Heart right ventricle (tissue), 16 donors: ENCODE data around the gene TMEM130. TPM values are rescaled to one million over a fixed set of nuclear protein-coding genes. Genes with fewer than 3 reads are reported as not detected.

Source experiments
- ATAC-seq, 8 donors: fragments of 200-7000 bp; cut with Tn5 transposase; one replicate each; pipeline ENCODE4 v1.9.1; 2020; ENCODE audit warnings: mild to moderate bottlenecking in 8 of 8, moderate library complexity in 8 of 8, moderate number of reproducible peaks in 1 of 8
- DNase-seq, 2 donors: peaks; one replicate each; pipeline ENCODE4 v3.0.0-alpha.2; 2020
- H3K27ac ChIP-seq, 10 donors: fragments of 200-600 bp; sonication (generic) in 2 of 10; one replicate each; pipeline versions ENCODE4 v1.5.0 to v1.8.0; 2020 to 2022; ENCODE audit warnings: mild to moderate bottlenecking in 3 of 10
- H3K27me3 ChIP-seq, 7 donors: fragments of 200-600 bp; one replicate each; pipeline ENCODE4 v1.8.0; 2021 to 2022; ENCODE audit warnings: mild to moderate bottlenecking in 2 of 7
- H3K36me3 ChIP-seq, 9 donors: fragments of 200-600 bp; sonication (generic) in 1 of 9; one replicate each; pipeline versions ENCODE4 v1.5.0 to v1.8.0; 2020 to 2022; ENCODE audit warnings: mild to moderate bottlenecking in 2 of 9
- H3K4me1 ChIP-seq, 9 donors: fragments of 200-600 bp; sonication (generic) in 1 of 9; one replicate each; pipeline versions ENCODE4 v1.5.0 to v1.8.0; 2020 to 2022; ENCODE audit warnings: mild to moderate bottlenecking in 4 of 9
- H3K4me3 ChIP-seq, 10 donors: fragments of 200-600 bp; sonication (generic) in 2 of 10; one replicate each; pipeline versions ENCODE4 v1.5.0 to v1.8.0; 2020 to 2022; ENCODE audit warnings: mild to moderate bottlenecking in 7 of 10, moderate library complexity in 2 of 10
- H3K9me3 ChIP-seq, 11 donors: fragments of 200-600 bp in 10 of 11; sonication (generic) in 2 of 11; one replicate each; pipeline versions ENCODE4 v1.5.0 to v1.8.0; 2013 to 2022; ENCODE audit warnings: mild to moderate bottlenecking in 2 of 11, control low read depth in 1 of 11, moderate library complexity in 1 of 11
- WGBS, 2 donors: extraction: QIAGEN DNeasy Blood & Tissue Kit; methylation state at CpG; one replicate each; pipeline ENCODE4 v1.1.7; 2013; ENCODE audit warnings: inconsistent platforms in 1 of 2; 5-methylcytosine and 5-hydroxymethylcytosine counted together
- intact Hi-C, 10 donors: fragments of 100-400 bp; cut with DNase I; formaldehyde crosslinking; loops; one replicate each; pipeline versions ENCODE4 v1.11.1 to v1.14.2; 2022
- polyA plus RNA-seq, 2 donors: library from polyadenylated mRNA; stranded (reverse); fragments of 200-250 nt; gene quantifications; one replicate each; pipeline ENCODE4 v1.2.3, GENCODE V29; 2013
- total RNA-seq, 10 donors: library from RNA; stranded (reverse); fragmentation: NEBNext Ultra II Directional in 3 of 10; extraction: Animal tissue kit (Norgen Biotek cat#: 25700) in 3 of 10; gene quantifications; one replicate each; pipeline versions ENCODE4 v1.2.1 to v1.2.4, GENCODE V29; 2021 to 2023
- TF ChIP-seq, protein P1 (sequence below), 9 donors: fragments of 200-600 bp; sonication (generic) in 2 of 9; IDR thresholded peaks; one replicate each; pipeline versions ENCODE4 v1.5.0 to v1.8.0; 2021 to 2022; ENCODE audit warnings: antibody characterized with exemption in 9 of 9, mild to moderate bottlenecking in 5 of 9, moderate library complexity in 1 of 9
- donor health status: Arrhythmogenic right ventricular cardiomyopathy.
- donor health status: ischemic (EF 13 %, LVEDD 7.1; RV severe dilation, severe dysfunction).
- donor health status: healthy with polysubstance abuse.
- donor health status: DM: no; HTN: yes; CAD: no.
- donor health status: DM: no; HTN: no; CAD: no.
- donor health status: ischemic (EF 25% LVEDD 6.9; RV normal size, moderate dysfunction).
- donor health status: ischemic (EF 25% LVEDD 5.7; RV mildly dilated, moderate dysfunction).
- donor health status: healthy.
- donor health status: DM: yes; HTN: yes; CAD: no.
- donor health status: Ischemic cardiomyopathy.
- donor health status: ischemic (EF 35%, LVEDD 5.7; RV mildly dilated, moderate dysfunction).
- donor health status: nonischemic (EF 11% LVEDD 7.7; RV severe dilation, severe dysfunction).
- donor health status: DM: yes; HTN: yes; CAD: no.
- donor health status: PGD.
- donor health status: ischemic (EF 29% LVEDD 5.4; RV normal size, mild dysfunction).
- donor health status: nonischemic (EF 23%, LVEDD 6.1; RV moderate dilation, normal function).

The TMEM130 gene
- total and polyA plus RNA-seq, 12 donors, result 0.12 to 1.5 (median 0.25) TPM; not detected in 8

DNA sequence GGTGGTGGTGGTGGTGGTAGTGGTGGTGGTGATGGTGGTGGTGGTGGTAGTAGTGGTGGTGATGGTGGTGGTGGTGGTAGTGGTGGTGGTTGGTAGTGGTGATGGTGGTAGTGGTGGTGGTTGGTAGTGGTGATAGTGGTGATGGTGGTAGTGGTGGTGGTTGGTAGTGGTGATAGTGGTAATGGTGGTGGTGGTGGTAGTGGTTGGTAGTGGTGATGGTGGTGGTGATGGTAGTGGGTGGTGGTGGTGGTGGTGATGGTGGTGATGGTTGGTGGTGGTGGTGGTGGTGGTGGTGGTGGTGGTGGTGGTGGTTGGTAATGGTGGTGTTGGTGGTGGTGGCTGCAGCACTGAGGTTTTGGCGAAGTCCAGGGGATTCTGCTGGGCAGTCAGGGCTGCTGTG lies 58.5 kb downstream of the TMEM130 start:
- 85 to 89% methylated on average over 1 of the region's 1 CpG for WGBS, 2 donors
- TF ChIP-seq, protein P1, sequence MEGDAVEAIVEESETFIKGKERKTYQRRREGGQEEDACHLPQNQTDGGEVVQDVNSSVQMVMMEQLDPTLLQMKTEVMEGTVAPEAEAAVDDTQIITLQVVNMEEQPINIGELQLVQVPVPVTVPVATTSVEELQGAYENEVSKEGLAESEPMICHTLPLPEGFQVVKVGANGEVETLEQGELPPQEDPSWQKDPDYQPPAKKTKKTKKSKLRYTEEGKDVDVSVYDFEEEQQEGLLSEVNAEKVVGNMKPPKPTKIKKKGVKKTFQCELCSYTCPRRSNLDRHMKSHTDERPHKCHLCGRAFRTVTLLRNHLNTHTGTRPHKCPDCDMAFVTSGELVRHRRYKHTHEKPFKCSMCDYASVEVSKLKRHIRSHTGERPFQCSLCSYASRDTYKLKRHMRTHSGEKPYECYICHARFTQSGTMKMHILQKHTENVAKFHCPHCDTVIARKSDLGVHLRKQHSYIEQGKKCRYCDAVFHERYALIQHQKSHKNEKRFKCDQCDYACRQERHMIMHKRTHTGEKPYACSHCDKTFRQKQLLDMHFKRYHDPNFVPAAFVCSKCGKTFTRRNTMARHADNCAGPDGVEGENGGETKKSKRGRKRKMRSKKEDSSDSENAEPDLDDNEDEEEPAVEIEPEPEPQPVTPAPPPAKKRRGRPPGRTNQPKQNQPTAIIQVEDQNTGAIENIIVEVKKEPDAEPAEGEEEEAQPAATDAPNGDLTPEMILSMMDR (IDR thresholded peaks at IDR 0.05), result no peak
- DNase-seq, result no peak
- H3K9me3 ChIP-seq, result peaks cover 0 to 8% (median 0%) of the 10 kb centered on the region in 11 donors
- H3K4me3 ChIP-seq, result no peak overlapping the region
- intact Hi-C loops, result no loop called here
- H3K4me1 ChIP-seq, result peaks cover 0 to 8% (median 0%) of the 10 kb centered on the region in 9 donors
- no peak overlapping the region for H3K27ac ChIP-seq
- no peak for ATAC-seq
- peaks cover 0 to 5% (median 0%) of the 10 kb centered on the region in 7 donors for H3K27me3 ChIP-seq
- H3K36me3 ChIP-seq, result no peaks in the 10 kb centered on the region

- Histone ChIP-seq H3K9me3 (peaks cover 0 to 8% (median 0%) of the 10 kb centered on the region in 11 donors), H3K27me3 (peaks cover 0 to 10% (median 0%) of the 10 kb centered on the region in 7 donors), H3K27ac (no peak overlapping the region), H3K4me3 (no peak overlapping the region), H3K4me1 (no peaks in the 10 kb centered on the region), H3K36me3 (no peaks in the 10 kb centered on the region)
- TF ChIP-seq, protein P1 (IDR thresholded peaks at IDR 0.05), result no peak
- ATAC-seq (no peak), DNase-seq (no peak)
- intact Hi-C loops, result no loop called here
- WGBS, 2 donors, result 54 to 64% methylated on average over 9 of the region's 9 CpGs
Measured at GRCh38 chr7:98810153-98810802, 59.5 kb downstream of the TMEM130 start.

GRCh38 chr7:98808751-98809460 lies 60.9 kb downstream of the TMEM130 start:
- H3K36me3 ChIP-seq, result no peaks in the 10 kb centered on the region
- H3K4me1 ChIP-seq, result no peaks in the 10 kb centered on the region
- no peak overlapping the region for H3K27ac ChIP-seq
- no peak overlapping the region for H3K4me3 ChIP-seq
- no peak for ATAC-seq
- H3K9me3 ChIP-seq, result peaks cover 0 to 8% (median 0%) of the 10 kb centered on the region in 11 donors
- intact Hi-C loops, result no loop called here
- no peak for DNase-seq
- peaks cover 0 to 13% (median 0%) of the 10 kb centered on the region in 7 donors for H3K27me3 ChIP-seq
- 79 to 87% methylated on average over 7 of the region's 7 CpGs for WGBS, 2 donors
- TF ChIP-seq, protein P1 (IDR thresholded peaks at IDR 0.05), result no peak

DNA sequence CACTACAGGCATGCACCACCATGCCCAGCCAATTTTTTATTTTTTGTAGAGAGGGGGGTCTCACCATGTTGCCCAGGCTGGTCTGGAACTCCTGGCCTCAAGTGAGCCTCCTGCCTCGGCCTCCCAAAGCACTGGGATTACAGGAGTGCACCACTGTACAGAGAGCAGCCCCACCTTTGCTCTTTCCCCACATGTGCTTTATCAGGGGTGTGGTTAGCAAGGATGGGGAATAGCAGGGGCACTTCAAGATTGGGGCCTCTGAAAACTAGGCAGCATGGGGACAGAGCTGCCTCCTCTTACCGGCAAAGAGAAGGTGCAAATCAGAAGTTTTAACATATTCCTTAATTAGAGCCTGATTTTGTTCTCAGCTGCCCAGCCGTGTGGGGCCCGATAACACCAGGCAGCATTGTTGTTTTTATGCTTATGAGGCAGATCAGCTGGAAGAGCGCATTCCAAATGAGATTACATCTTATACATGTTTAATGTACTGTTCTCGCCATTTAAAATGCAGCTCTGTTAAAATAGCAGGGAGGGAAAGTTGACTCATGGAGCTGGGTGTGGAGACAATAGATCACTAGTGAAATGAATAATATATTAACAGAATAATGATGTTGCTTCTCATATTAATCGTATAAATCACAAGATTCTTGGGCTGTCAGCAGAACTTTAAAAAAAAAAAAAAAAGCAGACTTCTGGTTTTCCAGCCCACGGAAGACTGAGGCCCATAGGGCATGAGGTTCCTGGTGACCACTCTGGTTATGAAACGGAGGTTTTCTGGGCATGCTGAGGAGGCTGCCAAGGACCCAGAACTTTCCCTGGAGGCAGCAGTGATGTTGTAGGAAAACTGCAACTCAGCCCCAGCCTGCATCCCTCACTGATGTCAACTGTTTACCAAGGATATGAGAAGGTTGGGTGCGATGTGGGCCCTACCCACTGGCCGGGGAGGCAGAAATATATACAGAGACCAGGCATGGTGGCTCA lies 62.5 kb downstream of the TMEM130 start:
- 68 to 71% methylated on average over 11 of the region's 11 CpGs for WGBS, 2 donors
- no peak for DNase-seq
- TF ChIP-seq, protein P1 (IDR thresholded peaks at IDR 0.05), result no peak
- Histone ChIP-seq H3K27ac (no peak overlapping the region), H3K9me3 (peaks cover 0 to 8% (median 0%) of the 10 kb centered on the region in 11 donors), H3K4me1 (peaks cover 0 to 3% (median 0%) of the 10 kb centered on the region in 9 donors), H3K4me3 (no peak overlapping the region), H3K27me3 (peaks cover 0 to 18% (median 0%) of the 10 kb centered on the region in 7 donors), H3K36me3 (no peaks in the 10 kb centered on the region)
- intact Hi-C loops, result no loop called here
- ATAC-seq, result no peak
